Astrocyte of the spinal cord (primary cell): ENCODE measurements around the gene OSBPL7.

Experiments used
- DNase-seq: peaks from one replicate; pipeline ENCODE4 v3.0.0; 2011; ENCODE audit warnings: low read depth, low spot score
- H3K4me3 ChIP-seq: 2 replicates; pipeline ENCODE4 v1.5.1; 2011; ENCODE audit warnings: low read depth, mild to moderate bottlenecking, low read length, moderate library complexity
- in situ Hi-C: cut with HindIII; loops from 2 replicates; pipeline ENCODE4 v1.10.0; 2017; ENCODE audit warnings: low sequenced_read_pairs
- TF ChIP-seq, protein P1 (sequence below): IDR thresholded peaks from 2 replicates; pipeline ENCODE4 v1.5.1; 2012; ENCODE audit warnings: low read depth, mild to moderate bottlenecking, low read length, inconsistent platforms

Gene OSBPL7

GRCh38 chr17:47823519-47823918, 1.9 kb upstream of the OSBPL7 start:
- in situ Hi-C loops: no loop called here
- DNase-seq: no peak
- TF ChIP-seq, protein P1, sequence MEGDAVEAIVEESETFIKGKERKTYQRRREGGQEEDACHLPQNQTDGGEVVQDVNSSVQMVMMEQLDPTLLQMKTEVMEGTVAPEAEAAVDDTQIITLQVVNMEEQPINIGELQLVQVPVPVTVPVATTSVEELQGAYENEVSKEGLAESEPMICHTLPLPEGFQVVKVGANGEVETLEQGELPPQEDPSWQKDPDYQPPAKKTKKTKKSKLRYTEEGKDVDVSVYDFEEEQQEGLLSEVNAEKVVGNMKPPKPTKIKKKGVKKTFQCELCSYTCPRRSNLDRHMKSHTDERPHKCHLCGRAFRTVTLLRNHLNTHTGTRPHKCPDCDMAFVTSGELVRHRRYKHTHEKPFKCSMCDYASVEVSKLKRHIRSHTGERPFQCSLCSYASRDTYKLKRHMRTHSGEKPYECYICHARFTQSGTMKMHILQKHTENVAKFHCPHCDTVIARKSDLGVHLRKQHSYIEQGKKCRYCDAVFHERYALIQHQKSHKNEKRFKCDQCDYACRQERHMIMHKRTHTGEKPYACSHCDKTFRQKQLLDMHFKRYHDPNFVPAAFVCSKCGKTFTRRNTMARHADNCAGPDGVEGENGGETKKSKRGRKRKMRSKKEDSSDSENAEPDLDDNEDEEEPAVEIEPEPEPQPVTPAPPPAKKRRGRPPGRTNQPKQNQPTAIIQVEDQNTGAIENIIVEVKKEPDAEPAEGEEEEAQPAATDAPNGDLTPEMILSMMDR: no peak
- no peak overlapping the region for H3K4me3 ChIP-seq

- no peak for DNase-seq
- in situ Hi-C loops: no loop called here
- no peak overlapping the region for H3K4me3 ChIP-seq
- TF ChIP-seq, protein P1: no peak
Measured at GRCh38 chr17:47822785-47823184, 1.2 kb upstream of the OSBPL7 start.

GRCh38 chr17:47821031-47821423, 567 bp downstream of the OSBPL7 start:
- TF ChIP-seq, protein P1: no peak
- in situ Hi-C loops: no loop called here
- DNase-seq: no peak
- H3K4me3 ChIP-seq: peak overlapping the region; percentile 72

DNA sequence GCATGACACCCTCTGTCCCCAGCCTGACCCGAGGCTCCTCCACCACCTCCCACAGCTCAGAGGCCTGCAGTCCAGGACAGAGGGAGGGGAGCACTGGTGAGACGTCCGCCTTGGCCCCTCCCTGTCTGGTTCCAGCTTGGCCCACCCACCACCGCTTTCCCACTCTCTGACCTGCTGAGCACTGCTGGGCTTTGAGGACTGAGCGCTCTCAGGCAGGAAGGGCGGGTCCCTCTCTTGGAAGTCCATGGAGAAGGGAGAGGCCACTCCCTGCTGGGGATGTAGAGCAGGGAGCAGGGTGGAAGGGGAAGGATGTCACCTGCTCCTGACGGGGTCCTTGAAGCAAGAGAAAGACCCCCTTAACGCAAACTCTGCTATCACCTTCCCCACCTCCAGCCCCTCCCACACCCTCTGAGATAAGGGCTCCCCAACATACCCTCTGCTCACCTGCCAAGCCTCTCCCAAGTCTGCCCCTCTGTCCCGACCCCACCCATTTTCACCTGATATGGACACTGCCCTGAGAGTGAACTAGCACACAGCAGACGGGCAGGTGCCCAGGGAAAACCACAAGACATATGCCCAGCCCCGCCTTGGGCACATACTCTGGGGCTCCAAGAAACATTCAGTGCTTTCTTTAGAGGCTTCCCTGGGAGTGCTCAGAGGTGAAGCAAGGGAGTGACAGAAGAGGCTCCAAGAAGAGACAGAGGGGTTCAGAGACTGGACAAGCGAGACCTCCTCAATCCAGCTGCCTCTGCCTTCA, 1.4 kb downstream of the OSBPL7 start:
- TF ChIP-seq, protein P1: no peak
- no peak for DNase-seq
- in situ Hi-C loops: no loop called here
- H3K4me3 ChIP-seq: no peak overlapping the region

- H3K4me3 ChIP-seq: no peak overlapping the region
- TF ChIP-seq, protein P1: no peak
- in situ Hi-C loops: no loop called here
- DNase-seq: no peak
Measured at GRCh38 chr17:47819475-47819874, 2.1 kb downstream of the OSBPL7 start.

DNA sequence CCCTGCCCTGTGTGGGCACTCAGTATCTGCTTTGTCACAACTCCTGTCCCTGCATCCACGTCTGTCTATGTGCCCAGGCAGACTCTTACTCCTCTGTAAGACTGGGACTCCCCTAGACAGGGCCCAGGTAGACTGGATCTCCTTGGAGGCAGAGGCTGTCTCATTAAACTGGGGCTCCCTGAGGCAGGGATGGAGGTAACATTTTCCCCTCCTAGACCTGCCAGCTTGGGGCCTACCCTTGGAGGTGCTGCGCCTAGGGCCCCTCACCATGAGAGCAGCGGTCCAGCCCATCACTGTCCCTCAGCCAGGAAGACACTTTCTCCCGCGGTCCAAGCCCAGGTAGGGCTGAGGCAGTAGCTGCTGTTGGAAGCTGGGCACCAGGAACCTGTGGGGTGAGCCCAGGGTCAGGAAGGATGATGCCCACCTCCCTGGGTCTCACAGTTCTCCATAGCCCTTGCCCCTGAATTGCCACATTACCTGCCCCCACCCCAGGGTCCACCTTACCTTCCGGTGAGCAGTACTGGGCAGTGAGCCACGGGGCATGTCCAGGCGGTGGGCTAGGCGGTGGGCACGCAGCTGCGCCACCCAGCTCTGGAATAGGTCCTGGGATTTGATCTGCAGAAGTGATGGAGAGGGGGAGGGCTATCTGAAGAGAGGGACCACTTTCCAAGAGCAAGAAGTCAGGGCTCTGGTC, 3.4 kb downstream of the OSBPL7 start:
- in situ Hi-C loops: no loop called here
- no peak for DNase-seq
- H3K4me3 ChIP-seq: no peak overlapping the region
- TF ChIP-seq, protein P1: no peak
